ENCODE measurements around the gene CCRL2. TPM values are rescaled to one million over a fixed set of nuclear protein-coding genes. Genes with fewer than 3 reads are reported as not detected.

Gene CCRL2
- total RNA-seq = 23.5 TPM
- long read RNA-seq, transcript CCRL2-204 (1 exons, 1,642 nt) = minor isoform, 6 of 32 reads
- long read RNA-seq, transcript CCRL2-202 (2 exons, 1,796 nt) = major isoform, 25 of 32 reads
- long read RNA-seq, partial matches to known transcripts = 0 of 32 reads
- long read RNA-seq, other reads (novel, unspliced or antisense) = 0 of 32 reads

GRCh38 chr3:46406788-46407611 lies at the start of gene CCRL2, which contains the start of gene CCR5AS:
TSS of gene CCRL2 (plus strand) at chr3:46407259. CDS start at chr3:46408080, 821 bp downstream.
TSS of gene CCR5AS (minus strand) at chr3:46407066.
- H3K36me3 ChIP-seq = no peaks in the 10 kb centered on the region
- peak within 1 kb of the TSS; percentile 85 for H3K27ac ChIP-seq
- intact Hi-C loops (cut with DNase I) = no loop called here
- H3K4me1 ChIP-seq = peaks cover 71% of the 10 kb centered on the region
- DNase-seq (peak; percentile 78), ATAC-seq (peak; percentile 83 to 90)
- H3K27me3 ChIP-seq (ENCODE audit: low read depth) = no peaks in the 10 kb centered on the region
- H3K4me3 ChIP-seq = peak within 1 kb of the TSS; percentile 49
- H3K9me3 ChIP-seq = no peaks in the 10 kb centered on the region
- TF ChIP-seq, protein P1, sequence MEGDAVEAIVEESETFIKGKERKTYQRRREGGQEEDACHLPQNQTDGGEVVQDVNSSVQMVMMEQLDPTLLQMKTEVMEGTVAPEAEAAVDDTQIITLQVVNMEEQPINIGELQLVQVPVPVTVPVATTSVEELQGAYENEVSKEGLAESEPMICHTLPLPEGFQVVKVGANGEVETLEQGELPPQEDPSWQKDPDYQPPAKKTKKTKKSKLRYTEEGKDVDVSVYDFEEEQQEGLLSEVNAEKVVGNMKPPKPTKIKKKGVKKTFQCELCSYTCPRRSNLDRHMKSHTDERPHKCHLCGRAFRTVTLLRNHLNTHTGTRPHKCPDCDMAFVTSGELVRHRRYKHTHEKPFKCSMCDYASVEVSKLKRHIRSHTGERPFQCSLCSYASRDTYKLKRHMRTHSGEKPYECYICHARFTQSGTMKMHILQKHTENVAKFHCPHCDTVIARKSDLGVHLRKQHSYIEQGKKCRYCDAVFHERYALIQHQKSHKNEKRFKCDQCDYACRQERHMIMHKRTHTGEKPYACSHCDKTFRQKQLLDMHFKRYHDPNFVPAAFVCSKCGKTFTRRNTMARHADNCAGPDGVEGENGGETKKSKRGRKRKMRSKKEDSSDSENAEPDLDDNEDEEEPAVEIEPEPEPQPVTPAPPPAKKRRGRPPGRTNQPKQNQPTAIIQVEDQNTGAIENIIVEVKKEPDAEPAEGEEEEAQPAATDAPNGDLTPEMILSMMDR (IDR thresholded peaks at IDR 0.05) = no peak

GRCh38 chr3:46358466-46358865 lies 48.6 kb upstream of the CCRL2 start:
- peaks cover 31% of the 10 kb centered on the region for H3K4me1 ChIP-seq
- TF ChIP-seq, protein P1 (IDR thresholded peaks at IDR 0.05) = no peak
- DNase-seq (no peak), ATAC-seq (no peak)
- intact Hi-C loops (cut with DNase I) = no loop called here
- H3K36me3 ChIP-seq = no peaks in the 10 kb centered on the region
- H3K9me3 ChIP-seq = no peaks in the 10 kb centered on the region
- no peak overlapping the region for H3K4me3 ChIP-seq
- H3K27ac ChIP-seq = no peak overlapping the region
- H3K27me3 ChIP-seq (ENCODE audit: low read depth) = no peaks in the 10 kb centered on the region

DNA sequence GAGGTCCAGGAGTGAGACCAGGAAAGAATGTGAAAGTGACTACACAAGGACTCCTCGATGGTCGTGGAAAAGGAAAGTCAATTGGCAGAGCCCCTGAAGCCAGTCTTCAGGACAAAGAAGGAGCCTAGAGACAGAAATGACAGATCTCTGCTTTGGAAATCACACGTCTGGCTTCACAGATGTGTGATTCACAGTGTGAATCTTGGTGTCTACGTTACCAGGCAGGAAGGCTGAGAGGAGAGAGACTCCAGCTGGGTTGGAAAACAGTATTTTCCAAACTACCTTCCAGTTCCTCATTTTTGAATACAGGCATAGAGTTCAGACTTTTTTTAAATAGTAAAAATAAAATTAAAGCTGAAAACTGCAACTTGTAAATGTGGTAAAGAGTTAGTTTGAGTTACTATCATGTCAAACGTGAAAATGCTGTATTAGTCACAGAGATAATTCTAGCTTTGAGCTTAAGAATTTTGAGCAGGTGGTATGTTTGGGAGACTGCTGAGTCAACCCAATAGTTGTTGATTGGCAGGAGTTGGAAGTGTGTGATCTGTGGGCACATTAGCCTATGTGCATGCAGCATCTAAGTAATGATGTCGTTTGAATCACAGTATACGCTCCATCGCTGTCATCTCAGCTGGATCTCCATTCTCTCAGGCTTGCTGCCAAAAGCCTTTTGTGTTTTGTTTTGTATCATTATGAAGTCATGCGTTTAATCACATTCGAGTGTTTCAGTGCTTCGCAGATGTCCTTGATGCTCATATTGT lies 47.1 kb upstream of the CCRL2 start:
- Histone ChIP-seq H3K9me3 (no peaks in the 10 kb centered on the region), H3K36me3 (no peaks in the 10 kb centered on the region), H3K27ac (peak overlapping the region; percentile 36), H3K4me3 (peak overlapping the region; percentile 19), H3K4me1 (peaks cover 31% of the 10 kb centered on the region), H3K27me3 (ENCODE audit: low read depth) (no peaks in the 10 kb centered on the region)
- TF ChIP-seq, protein P1 (IDR thresholded peaks at IDR 0.05) = no peak
- ATAC-seq (no peak), DNase-seq (no peak)
- intact Hi-C loops (cut with DNase I) = loop anchor here (10.0 kb wide), 1 partner anchor 75 kb away; no protein-coding TSS in a partner anchor

DNA sequence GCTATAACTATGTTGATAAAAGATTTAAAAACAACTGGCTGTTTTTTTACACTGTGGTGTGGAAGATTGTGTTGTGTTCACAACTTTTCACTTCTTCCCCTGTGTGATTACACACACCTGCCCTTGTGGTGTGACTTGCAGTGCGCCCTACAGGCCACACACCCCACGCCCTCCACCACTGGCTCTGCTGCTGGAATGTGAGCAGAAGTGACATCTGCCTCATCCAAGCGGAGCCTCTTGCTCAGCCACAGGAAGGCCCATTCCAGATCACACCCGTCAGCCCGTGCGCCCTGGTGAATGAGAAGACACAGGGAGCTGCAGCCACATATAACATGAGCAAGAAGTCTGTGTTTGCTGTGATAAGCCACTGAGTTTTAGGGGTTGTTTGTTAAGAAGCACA lies 46.2 kb upstream of the CCRL2 start:
- H3K4me1 ChIP-seq = peaks cover 31% of the 10 kb centered on the region
- H3K27me3 ChIP-seq (ENCODE audit: low read depth) = no peaks in the 10 kb centered on the region
- H3K4me3 ChIP-seq = no peak overlapping the region
- H3K36me3 ChIP-seq = no peaks in the 10 kb centered on the region
- intact Hi-C loops (cut with DNase I) = loop anchor here (10.0 kb wide), 1 partner anchor 76 kb away; no protein-coding TSS in a partner anchor
- no peak for DNase-seq
- no peaks in the 10 kb centered on the region for H3K9me3 ChIP-seq
- H3K27ac ChIP-seq = no peak overlapping the region
- peak; percentile 23 to 43 for ATAC-seq
- TF ChIP-seq, protein P1 (IDR thresholded peaks at IDR 0.05) = no peak

Measured in lower lobe of right lung (tissue), 2 donors.